Measurements from ENCODE around the gene SARNP. TPM values are rescaled to one million over a fixed set of nuclear protein-coding genes. Genes with fewer than 3 reads are reported as not detected.

The SARNP gene
- total RNA-seq, 1 experiment from 2014 or later = 98.3 TPM

- Mint-ChIP-seq H3K9me3 (no peaks in the 10 kb centered on the region), H3K4me1 (peaks cover 13% of the 10 kb centered on the region), H3K4me3 (no peak overlapping the region), H3K27ac (no peak overlapping the region; the same call in 1 of the 2 replicates), H3K27me3 (ENCODE audit: low read depth) (peaks cover 4% of the 10 kb centered on the region; the same call in 1 of the 2 replicates), H3K36me3 (no peaks in the 10 kb centered on the region)
- POLR2A ChIA-PET = interaction anchor here (0.8 to 1.1 kb wide), 3 partner anchors 10 to 83 kb away, joined by 4 to 15 read pairs (median 8); partner anchors contain the start of gene DNAJC14
- DNase-seq (ENCODE audit: low spot score) = no peak
- TF ChIP-seq JUN (CRISPR knock-in tag; IDR thresholded peaks at IDR 0.05) (no peak), ZNF532 (CRISPR knock-in tag; IDR thresholded peaks at IDR 0.05; ENCODE audit: borderline replicate concordance) (no peak), STAT6 (CRISPR knock-in tag; conservative IDR thresholded peaks at IDR 0.05; ENCODE audit: low read depth) (no peak), NR2C2 (CRISPR knock-in tag; IDR thresholded peaks at IDR 0.05) (no peak), AR (CRISPR knock-in tag; IDR thresholded peaks at IDR 0.05) (no peak), ZMAT4 (CRISPR knock-in tag; IDR thresholded peaks at IDR 0.05) (no peak)
- no peak for ATAC-seq
- CTCF ChIA-PET = interaction anchor here (0.6 to 1.8 kb wide), 3 partner anchors 10 to 103 kb away, joined by 3 to 8 read pairs (median 3); partner anchors contain the start of gene DNAJC14
These were observed 22.0 kb upstream of the SARNP start for GRCh38 chr12:55839345-55840140.

GRCh38 chr12:55838361-55838760 lies 20.8 kb upstream of the SARNP start:
- DNase-seq (ENCODE audit: low spot score) (no peak), ATAC-seq (no peak)
- Mint-ChIP-seq H3K4me1 (peaks cover 13% of the 10 kb centered on the region), H3K27ac (no peak overlapping the region), H3K27me3 (ENCODE audit: low read depth) (peaks cover 4% of the 10 kb centered on the region; the same call in 1 of the 2 replicates), H3K36me3 (no peaks in the 10 kb centered on the region), H3K9me3 (no peaks in the 10 kb centered on the region), H3K4me3 (no peak overlapping the region)
- CTCF ChIA-PET = interaction anchor here (1.8 kb wide), 1 partner anchor 9 kb away, joined by 8 read pairs; the partner anchor contains the start of gene DNAJC14
- POLR2A ChIA-PET = interaction anchor here (0.7 to 1.0 kb wide), 3 partner anchors 59 to 225 kb away, joined by 5 to 15 read pairs (median 8); no protein-coding TSS in a partner anchor
- TF ChIP-seq ZNF219 (CRISPR knock-in tag; IDR thresholded peaks at IDR 0.05; ENCODE audit: borderline replicate concordance) (no peak), RELA (CRISPR knock-in tag; IDR thresholded peaks at IDR 0.05; ENCODE audit: borderline replicate concordance) (no peak), STAT6 (CRISPR knock-in tag; conservative IDR thresholded peaks at IDR 0.05; ENCODE audit: low read depth) (no peak), ZNF232 (CRISPR knock-in tag; IDR thresholded peaks at IDR 0.05) (no peak), ZSCAN18 (CRISPR knock-in tag; IDR thresholded peaks at IDR 0.05) (no peak), E2F5 (CRISPR knock-in tag; IDR thresholded peaks at IDR 0.05) (no peak), ZNF512 (CRISPR knock-in tag; IDR thresholded peaks at IDR 0.05; ENCODE audit: borderline replicate concordance) (no peak)

All from WTC11 (cell line).